Bronchial epithelial cell (primary cell): ENCODE measurements around the gene SLC2A8. TPM values are rescaled to one million over a fixed set of nuclear protein-coding genes. Genes with fewer than 3 reads are reported as not detected.

Experiments
- DNase-seq: peaks from one replicate; pipeline ENCODE4 v3.0.0-alpha.2; 2010; ENCODE audit warnings: low read depth
- FAIRE-seq: peaks from 2 replicates; lab custom pipeline; 2011; peaks lifted over from hg19 to GRCh38; lab: Jason Lieb, UNC
- H3K27me3 ChIP-seq: 2 replicates; pipeline ENCODE4 v1.5.1; 2011; ENCODE audit warnings: low read length; ENCODE audit not compliant: control insufficient read depth, insufficient read depth
- H3K36me3 ChIP-seq: 2 replicates; pipeline ENCODE4 v1.5.1; 2011; ENCODE audit warnings: low read length; ENCODE audit not compliant: control insufficient read depth, insufficient read depth
- H3K4me3 ChIP-seq: 2 replicates; pipeline ENCODE4 v1.5.1; 2011; ENCODE audit warnings: mild to moderate bottlenecking, low read depth, low read length, control low read depth
- total RNA-seq: library from RNA; depleted of rRNA; stranded (reverse); fragments of >200 nt; gene quantifications from 2 replicates; pipeline ENCODE4 v1.2.1, GENCODE V29; 2014
- TF ChIP-seq, protein P1 (sequence below): IDR thresholded peaks from 2 replicates; pipeline ENCODE4 v1.5.1; 2011; ENCODE audit warnings: mild to moderate bottlenecking, moderate library complexity, low read length, control low read depth, inconsistent platforms; ENCODE audit not compliant: insufficient read depth, severe bottlenecking

SLC2A8 gene
- total RNA-seq, 1 donor from 2014 or later, result 4.5 TPM

DNA sequence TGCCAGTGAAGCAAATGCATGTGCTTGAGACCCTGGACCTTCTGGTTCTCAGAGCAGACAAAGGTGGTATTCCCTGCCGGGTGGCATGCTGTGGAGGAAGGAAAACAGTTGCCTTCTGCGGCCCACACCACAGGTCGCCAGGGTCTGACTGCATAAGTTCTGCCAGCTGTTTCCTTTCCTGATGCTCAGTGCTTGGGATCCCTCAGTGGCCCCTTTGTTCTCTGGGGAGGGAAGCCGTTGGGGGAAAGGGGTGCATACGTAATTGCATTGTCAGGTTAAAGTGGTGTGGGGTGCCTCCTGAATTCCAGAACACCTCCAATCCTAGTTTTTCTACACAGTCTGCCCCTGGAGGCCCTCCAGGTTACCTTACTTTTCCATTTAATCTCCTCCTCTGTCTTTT, 43.1 kb upstream of the SLC2A8 start:
- FAIRE-seq (peak; percentile 50), DNase-seq (no peak)
- Histone ChIP-seq H3K4me3 (no peak overlapping the region), H3K27me3 (no peaks in the 10 kb centered on the region), H3K36me3 (no peaks in the 10 kb centered on the region)
- TF ChIP-seq, protein P1, sequence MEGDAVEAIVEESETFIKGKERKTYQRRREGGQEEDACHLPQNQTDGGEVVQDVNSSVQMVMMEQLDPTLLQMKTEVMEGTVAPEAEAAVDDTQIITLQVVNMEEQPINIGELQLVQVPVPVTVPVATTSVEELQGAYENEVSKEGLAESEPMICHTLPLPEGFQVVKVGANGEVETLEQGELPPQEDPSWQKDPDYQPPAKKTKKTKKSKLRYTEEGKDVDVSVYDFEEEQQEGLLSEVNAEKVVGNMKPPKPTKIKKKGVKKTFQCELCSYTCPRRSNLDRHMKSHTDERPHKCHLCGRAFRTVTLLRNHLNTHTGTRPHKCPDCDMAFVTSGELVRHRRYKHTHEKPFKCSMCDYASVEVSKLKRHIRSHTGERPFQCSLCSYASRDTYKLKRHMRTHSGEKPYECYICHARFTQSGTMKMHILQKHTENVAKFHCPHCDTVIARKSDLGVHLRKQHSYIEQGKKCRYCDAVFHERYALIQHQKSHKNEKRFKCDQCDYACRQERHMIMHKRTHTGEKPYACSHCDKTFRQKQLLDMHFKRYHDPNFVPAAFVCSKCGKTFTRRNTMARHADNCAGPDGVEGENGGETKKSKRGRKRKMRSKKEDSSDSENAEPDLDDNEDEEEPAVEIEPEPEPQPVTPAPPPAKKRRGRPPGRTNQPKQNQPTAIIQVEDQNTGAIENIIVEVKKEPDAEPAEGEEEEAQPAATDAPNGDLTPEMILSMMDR, result no peak

DNA sequence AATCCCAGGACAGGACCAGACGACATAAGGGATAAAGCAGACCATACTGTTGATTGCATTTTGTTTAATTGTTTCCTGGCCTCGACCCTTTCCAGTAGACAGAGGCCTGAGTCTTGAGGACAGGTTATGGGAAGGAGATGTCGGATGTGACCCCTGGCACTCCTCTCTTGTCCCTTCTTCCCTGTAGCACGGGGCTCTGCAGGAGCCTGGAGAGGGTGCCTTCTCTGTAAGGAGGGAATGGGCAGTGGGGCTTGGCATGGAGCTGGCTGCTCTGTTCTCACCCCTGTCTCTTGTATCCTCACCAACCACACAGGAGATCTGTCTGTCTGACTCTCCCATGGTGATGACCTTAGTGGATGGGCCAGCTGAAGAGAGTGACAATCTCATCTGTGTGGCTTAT, 40.1 kb upstream of the SLC2A8 start:
- TF ChIP-seq, protein P1, result no peak
- FAIRE-seq (no peak), DNase-seq (no peak)

DNA sequence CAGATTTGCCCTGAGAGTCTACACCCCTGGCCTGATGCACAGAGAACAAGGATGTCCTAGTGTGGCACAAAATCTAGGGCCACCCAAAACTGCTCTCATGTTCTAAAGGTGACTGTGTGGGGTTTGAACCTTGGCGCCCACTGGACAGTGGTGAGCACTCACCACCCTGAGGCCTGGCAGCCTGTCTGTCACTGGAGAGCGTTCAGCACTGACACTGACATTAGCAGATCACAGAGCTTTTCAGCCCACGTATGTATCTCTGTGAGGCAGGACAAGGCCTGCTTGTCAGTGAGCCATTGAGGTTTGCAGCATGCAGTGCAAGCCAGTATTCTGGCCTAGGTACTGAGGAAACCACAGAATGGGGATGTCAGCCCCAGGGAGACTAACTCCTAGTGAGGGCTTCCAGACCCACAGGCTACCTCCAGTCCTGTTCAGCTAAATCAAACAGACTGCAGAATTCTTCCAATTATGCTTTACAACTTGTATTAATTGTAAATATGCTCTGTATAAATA, 38.9 kb upstream of the SLC2A8 start:
- DNase-seq (no peak), FAIRE-seq (no peak)
- H3K4me3 ChIP-seq, result no peak overlapping the region

More for the DNA sequence above, 40.1 kb upstream of the SLC2A8 start:
- Histone ChIP-seq H3K36me3 (no peaks in the 10 kb centered on the region), H3K4me3 (no peak overlapping the region), H3K27me3 (no peaks in the 10 kb centered on the region)

DNA sequence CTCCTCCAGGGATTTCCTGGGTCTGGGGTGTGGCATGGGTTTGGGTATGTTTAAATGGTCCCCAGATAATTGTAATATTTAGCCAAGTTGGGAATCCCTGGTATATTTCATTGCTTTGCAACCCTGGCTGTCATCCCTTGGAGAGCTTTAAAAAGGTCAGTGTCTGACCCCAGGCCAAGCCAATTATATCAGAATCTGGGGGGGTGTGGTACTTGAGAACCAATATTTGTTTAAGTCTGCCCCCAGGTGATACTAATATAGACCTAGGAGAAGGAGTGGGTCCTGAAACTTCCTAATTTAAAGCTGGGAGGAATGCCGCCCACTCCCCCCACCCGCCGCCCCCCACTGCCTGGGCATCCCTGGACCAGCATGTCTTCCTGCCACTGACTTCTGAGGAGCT, 38.2 kb upstream of the SLC2A8 start:
- DNase-seq (no peak), FAIRE-seq (no peak)
- TF ChIP-seq, protein P1, result no peak
- Histone ChIP-seq H3K36me3 (no peaks in the 10 kb centered on the region), H3K27me3 (no peaks in the 10 kb centered on the region), H3K4me3 (no peak overlapping the region)

More for the DNA sequence above, 38.9 kb upstream of the SLC2A8 start:
- Histone ChIP-seq H3K27me3 (no peaks in the 10 kb centered on the region), H3K36me3 (no peaks in the 10 kb centered on the region)
- TF ChIP-seq, protein P1, result no peak

DNA sequence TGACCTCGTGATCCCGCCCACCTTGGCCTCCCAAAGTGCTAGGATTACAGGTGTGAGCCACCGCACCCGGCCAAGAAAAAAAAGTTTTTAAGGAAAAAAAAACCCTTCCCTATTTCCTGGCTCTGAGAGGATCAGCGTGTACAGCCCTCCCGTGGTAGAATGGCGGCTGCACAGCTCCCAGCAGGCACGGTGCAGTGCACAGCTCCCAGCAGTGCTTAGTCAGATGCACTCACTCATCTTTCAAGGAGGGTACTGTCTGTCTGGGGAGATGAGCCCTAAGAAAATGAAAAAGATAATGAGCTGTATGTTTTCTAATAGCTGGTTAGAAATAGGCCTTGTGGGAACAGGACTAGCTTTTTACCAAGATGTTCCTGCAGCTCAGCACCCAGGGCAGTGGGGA, 36.7 kb upstream of the SLC2A8 start:
- TF ChIP-seq, protein P1, result no peak
- FAIRE-seq, result peak; percentile 47
- H3K4me3 ChIP-seq, result no peak overlapping the region
- peak; percentile 37 for DNase-seq
- no peaks in the 10 kb centered on the region for H3K27me3 ChIP-seq
- H3K36me3 ChIP-seq, result no peaks in the 10 kb centered on the region

DNA sequence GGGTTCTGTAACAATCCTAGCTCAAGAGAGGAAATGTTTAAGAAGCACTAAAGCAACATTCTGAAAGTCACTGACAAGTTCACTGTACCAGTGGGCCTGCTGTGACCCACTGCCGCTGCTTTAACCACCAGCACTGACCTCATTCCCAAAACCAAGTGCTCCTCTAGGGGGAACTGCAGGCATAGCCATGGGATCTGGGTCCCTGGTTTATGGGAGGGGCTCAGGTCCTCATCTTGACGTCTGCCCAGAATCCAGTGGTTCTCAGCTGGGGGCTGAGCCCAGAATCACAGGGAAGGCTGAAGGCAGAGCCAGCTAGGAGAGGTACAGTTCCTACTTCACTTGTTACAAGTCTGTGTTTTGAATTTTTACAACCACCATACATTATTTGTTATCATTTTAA, 36.1 kb upstream of the SLC2A8 start:
- TF ChIP-seq, protein P1, result peak; percentile 34
- H3K36me3 ChIP-seq, result no peaks in the 10 kb centered on the region
- no peak overlapping the region for H3K4me3 ChIP-seq
- DNase-seq (peak; percentile 50), FAIRE-seq (no peak)
- no peaks in the 10 kb centered on the region for H3K27me3 ChIP-seq
